ENCODE measurements around the gene AARS2. TPM values are rescaled to one million over a fixed set of nuclear protein-coding genes. Genes with fewer than 3 reads are reported as not detected.

AARS2 gene
- total RNA-seq, 1 experiment from 2014 or later, result 28.9 TPM

- ChIA-PET CTCF (interaction anchor here (0.6 to 3.8 kb wide), 5 partner anchors 12 to 160 kb away, joined by 3 to 16 read pairs (median 4); partner anchors contain the start of gene AARS2), POLR2A (interaction anchor here (0.6 kb wide), 1 partner anchor 50 kb away, joined by 5 read pairs; no protein-coding TSS in a partner anchor)
- H3K4me3 Mint-ChIP-seq, result no peak overlapping the region
- DNase-seq (ENCODE audit: low spot score) (no peak), ATAC-seq (no peak)
- H3K9me3 Mint-ChIP-seq, result no peaks in the 10 kb centered on the region
- TF ChIP-seq EMX1 (CRISPR knock-in tag; IDR thresholded peaks at IDR 0.05) (no peak), MXD4 (CRISPR knock-in tag; IDR thresholded peaks at IDR 0.05; ENCODE audit: borderline replicate concordance) (no peak), ZNF263 (CRISPR knock-in tag; IDR thresholded peaks at IDR 0.05; ENCODE audit: low read depth) (no peak), ZNF671 (CRISPR knock-in tag; IDR thresholded peaks at IDR 0.05) (no peak), JAZF1 (CRISPR knock-in tag; IDR thresholded peaks at IDR 0.05) (no peak), ESRRA (CRISPR knock-in tag; IDR thresholded peaks at IDR 0.05; ENCODE audit: borderline replicate concordance) (no peak), ATF6 (CRISPR knock-in tag; IDR thresholded peaks at IDR 0.05) (no peak)
- H3K27ac Mint-ChIP-seq, result no peak overlapping the region
- H3K4me1 Mint-ChIP-seq, result peaks cover 25% of the 10 kb centered on the region
- peaks cover 8% of the 10 kb centered on the region for H3K27me3 Mint-ChIP-seq (ENCODE audit: low read depth)
- H3K36me3 Mint-ChIP-seq, result no peaks in the 10 kb centered on the region
Measured at GRCh38 chr6:44333273-44333919, 20.2 kb upstream of the AARS2 start.

- H3K27me3 Mint-ChIP-seq (ENCODE audit: low read depth), result peaks cover 8% of the 10 kb centered on the region
- POLR2A ChIA-PET, result interaction anchor here (0.6 kb wide), 1 partner anchor 50 kb away, joined by 5 read pairs; no protein-coding TSS in a partner anchor
- TF ChIP-seq ERG (CRISPR knock-in tag; IDR thresholded peaks at IDR 0.05) (no peak), NFE2L1 (CRISPR knock-in tag; IDR thresholded peaks at IDR 0.05) (no peak), PREB (CRISPR knock-in tag; IDR thresholded peaks at IDR 0.05; ENCODE audit: borderline replicate concordance) (no peak), FOXP1 (CRISPR knock-in tag; IDR thresholded peaks at IDR 0.05; ENCODE audit: borderline replicate concordance) (no peak), ZNF121 (CRISPR knock-in tag; IDR thresholded peaks at IDR 0.05) (no peak), STAT6 (CRISPR knock-in tag; conservative IDR thresholded peaks at IDR 0.05; ENCODE audit: low read depth) (no peak), EMX1 (CRISPR knock-in tag; IDR thresholded peaks at IDR 0.05) (no peak), KAT7 (CRISPR knock-in tag; IDR thresholded peaks at IDR 0.05; ENCODE audit: borderline replicate concordance) (no peak), NR1H2 (CRISPR knock-in tag; IDR thresholded peaks at IDR 0.05) (no peak), HMGXB4 (CRISPR knock-in tag; IDR thresholded peaks at IDR 0.05) (no peak), NFATC4 (CRISPR knock-in tag; IDR thresholded peaks at IDR 0.05) (no peak), NR3C1 (CRISPR knock-in tag; conservative IDR thresholded peaks at IDR 0.05; ENCODE audit: low read depth) (no peak), ZNF263 (CRISPR knock-in tag; IDR thresholded peaks at IDR 0.05; ENCODE audit: low read depth) (no peak)
- H3K36me3 Mint-ChIP-seq, result no peaks in the 10 kb centered on the region
- CTCF ChIA-PET, result interaction anchor here (0.6 to 3.5 kb wide), 5 partner anchors 12 to 160 kb away, joined by 3 to 16 read pairs (median 3); partner anchors contain the start of gene AARS2
- H3K4me3 Mint-ChIP-seq, result no peak overlapping the region
- H3K9me3 Mint-ChIP-seq, result no peaks in the 10 kb centered on the region
- peaks cover 33% of the 10 kb centered on the region for H3K4me1 Mint-ChIP-seq
- H3K27ac Mint-ChIP-seq, result no peak overlapping the region
- ATAC-seq (no peak), DNase-seq (ENCODE audit: low spot score) (no peak)
Measured at GRCh38 chr6:44332585-44332984, 19.4 kb upstream of the AARS2 start.
